GM06990 (cell line): ENCODE measurements around the gene PRDX1.

Source experiments
- DNase-seq: peaks from one replicate; pipeline ENCODE4 v3.0.0-alpha.2; 2011; ENCODE audit not compliant: insufficient read length; ENCODE audit errors: extremely low read depth
- H3K27me3 ChIP-seq: replicated peaks from 2 replicates; pipeline ENCODE4 v1.6.0; 2011; ENCODE audit warnings: low read length; ENCODE audit not compliant: control insufficient read depth, insufficient read depth
- H3K36me3 ChIP-seq: 2 replicates; pipeline ENCODE4 v1.5.1; 2011; ENCODE audit warnings: low read length; ENCODE audit not compliant: control insufficient read depth, insufficient read depth
- H3K4me3 ChIP-seq: replicated peaks from 2 replicates; pipeline ENCODE4 v1.5.1; 2011; ENCODE audit warnings: low read depth, mild to moderate bottlenecking, control low read depth, low read length
- CTCF ChIP-seq: IDR thresholded peaks from 2 replicates; pipeline ENCODE4 v1.5.1; 2011; ENCODE audit warnings: low read length, control low read depth, mild to moderate bottlenecking, inconsistent platforms; ENCODE audit not compliant: insufficient read depth, poor library complexity, severe bottlenecking

Gene PRDX1

GRCh38 chr1:45543581-45544417 is 22.1 kb upstream of the PRDX1 start:
- Histone ChIP-seq H3K36me3 (no peaks in the 10 kb centered on the region), H3K27me3 (no peaks in the 10 kb centered on the region), H3K4me3 (no peak overlapping the region)
- peak; percentile 65 for DNase-seq
- no peak for TF ChIP-seq CTCF

GRCh38 chr1:45542591-45542990 is 20.9 kb upstream of the PRDX1 start:
- no peak for DNase-seq
- Histone ChIP-seq H3K4me3 (no peak overlapping the region), H3K27me3 (no peaks in the 10 kb centered on the region), H3K36me3 (no peaks in the 10 kb centered on the region)
- TF ChIP-seq CTCF: no peak

- DNase-seq: no peak
- no peak for TF ChIP-seq CTCF
- no peaks in the 10 kb centered on the region for H3K36me3 ChIP-seq
- no peaks in the 10 kb centered on the region for H3K27me3 ChIP-seq
- no peak overlapping the region for H3K4me3 ChIP-seq
Measured at GRCh38 chr1:45541193-45541592, 19.5 kb upstream of the PRDX1 start.

- Histone ChIP-seq H3K4me3 (no peak overlapping the region), H3K36me3 (no peaks in the 10 kb centered on the region), H3K27me3 (no peaks in the 10 kb centered on the region)
- no peak for DNase-seq
- no peak for TF ChIP-seq CTCF
Measured at GRCh38 chr1:45536886-45537285, 15.2 kb upstream of the PRDX1 start.

- DNase-seq: no peak
Measured at GRCh38 chr1:45535988-45536766, 14.5 kb upstream of the PRDX1 start.

More at GRCh38 chr1:45535988-45536766, 14.5 kb upstream of the PRDX1 start:
- TF ChIP-seq CTCF: no peak
- H3K27me3 ChIP-seq: no peaks in the 10 kb centered on the region
- H3K4me3 ChIP-seq: no peak overlapping the region
- no peaks in the 10 kb centered on the region for H3K36me3 ChIP-seq
